Choroid plexus epithelial cell (primary cell): ENCODE data around the gene WNT3A.

Experiments
- DNase-seq: peaks from one replicate; pipeline ENCODE4 v3.0.0-alpha.2; 2010; ENCODE audit warnings: low read depth
- H3K4me3 ChIP-seq: 2 replicates; pipeline ENCODE4 v1.5.1; 2011; ENCODE audit warnings: low read depth, mild to moderate bottlenecking, control low read depth, low read length, moderate library complexity
- CTCF ChIP-seq: conservative IDR thresholded peaks from 2 replicates; pipeline ENCODE4 v1.5.1; 2011; ENCODE audit warnings: low read depth, mild to moderate bottlenecking, control low read depth, inconsistent platforms, low read length, moderate library complexity

WNT3A gene

GRCh38 chr1:228076796-228077430 lies 70.1 kb downstream of the WNT3A start:
- TF ChIP-seq CTCF: no peak
- no peak overlapping the region for H3K4me3 ChIP-seq
- DNase-seq: no peak

- H3K4me3 ChIP-seq: no peak overlapping the region
- no peak for TF ChIP-seq CTCF
- DNase-seq: no peak
Observed at GRCh38 chr1:228077565-228078330, 71.0 kb downstream of the WNT3A start.

- DNase-seq: no peak
- H3K4me3 ChIP-seq: no peak overlapping the region
- TF ChIP-seq CTCF: no peak
Observed at GRCh38 chr1:228079013-228079412, 72.2 kb downstream of the WNT3A start.

- TF ChIP-seq CTCF: no peak
- H3K4me3 ChIP-seq: no peak overlapping the region
- DNase-seq: no peak
Observed at GRCh38 chr1:228079601-228080263, 72.9 kb downstream of the WNT3A start.

GRCh38 chr1:228081144-228081543 lies 74.3 kb downstream of the WNT3A start:
- no peak for TF ChIP-seq CTCF
- H3K4me3 ChIP-seq: peak overlapping the region; percentile 87
- no peak for DNase-seq

- peak; percentile 26 for DNase-seq
- peak overlapping the region; percentile 87 for H3K4me3 ChIP-seq
- TF ChIP-seq CTCF: no peak
Observed at GRCh38 chr1:228081578-228082213, 74.9 kb downstream of the WNT3A start.
